OCI-LY7 (cell line): ENCODE results near the gene DQX1.

Experiments used
- EZH2phosphoT487 ChIP-seq: fragments of 200-600 bp; sonication (generic); IDR thresholded peaks from 2 replicates; pipeline ENCODE4 v1.6.1; 2018; ENCODE audit warnings: low read depth, borderline replicate concordance, mild to moderate bottlenecking, mixed run types, antibody characterized with exemption, low read length, moderate library complexity, mixed read lengths
- TF ChIP-seq, protein P1 (sequence below): fragments of 200-600 bp; sonication (generic); conservative IDR thresholded peaks from 2 replicates; pipeline ENCODE4 v1.5.1; 2014; ENCODE audit warnings: mild to moderate bottlenecking, antibody characterized with exemption, low read length, moderate library complexity, mixed read lengths

DNA sequence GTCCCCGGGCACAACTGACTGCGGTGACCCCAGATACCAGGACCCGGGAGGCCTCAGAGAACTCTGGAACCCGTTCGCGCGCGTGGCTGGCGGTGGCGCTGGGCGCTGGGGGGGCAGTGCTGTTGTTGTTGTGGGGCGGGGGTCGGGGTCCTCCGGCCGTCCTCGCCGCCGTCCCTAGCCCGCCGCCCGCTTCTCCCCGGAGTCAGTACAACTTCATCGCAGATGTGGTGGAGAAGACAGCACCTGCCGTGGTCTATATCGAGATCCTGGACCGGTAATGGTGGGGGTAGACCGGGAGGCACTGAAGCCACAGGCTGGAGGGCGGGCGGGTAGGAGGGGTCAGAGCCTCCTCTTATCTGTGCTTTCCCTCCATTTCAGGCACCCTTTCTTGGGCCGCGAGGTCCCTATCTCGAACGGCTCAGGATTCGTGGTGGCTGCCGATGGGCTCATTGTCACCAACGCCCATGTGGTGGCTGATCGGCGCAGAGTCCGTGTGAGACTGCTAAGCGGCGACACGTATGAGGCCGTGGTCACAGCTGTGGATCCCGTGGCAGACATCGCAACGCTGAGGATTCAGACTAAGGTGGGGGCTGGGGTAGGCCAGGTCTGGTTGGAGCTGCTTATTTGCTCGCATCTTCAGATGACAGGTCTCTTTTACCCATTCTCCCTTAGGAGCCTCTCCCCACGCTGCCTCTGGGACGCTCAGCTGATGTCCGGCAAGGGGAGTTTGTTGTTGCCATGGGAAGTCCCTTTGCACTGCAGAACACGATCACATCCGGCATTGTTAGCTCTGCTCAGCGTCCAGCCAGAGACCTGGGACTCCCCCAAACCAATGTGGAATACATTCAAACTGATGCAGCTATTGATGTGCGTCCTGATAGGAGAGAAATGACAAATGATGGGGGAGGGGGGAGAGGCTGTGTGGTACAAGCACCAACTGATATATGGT, 4.5 kb upstream of the DQX1 start:
- TF ChIP-seq, protein P1, sequence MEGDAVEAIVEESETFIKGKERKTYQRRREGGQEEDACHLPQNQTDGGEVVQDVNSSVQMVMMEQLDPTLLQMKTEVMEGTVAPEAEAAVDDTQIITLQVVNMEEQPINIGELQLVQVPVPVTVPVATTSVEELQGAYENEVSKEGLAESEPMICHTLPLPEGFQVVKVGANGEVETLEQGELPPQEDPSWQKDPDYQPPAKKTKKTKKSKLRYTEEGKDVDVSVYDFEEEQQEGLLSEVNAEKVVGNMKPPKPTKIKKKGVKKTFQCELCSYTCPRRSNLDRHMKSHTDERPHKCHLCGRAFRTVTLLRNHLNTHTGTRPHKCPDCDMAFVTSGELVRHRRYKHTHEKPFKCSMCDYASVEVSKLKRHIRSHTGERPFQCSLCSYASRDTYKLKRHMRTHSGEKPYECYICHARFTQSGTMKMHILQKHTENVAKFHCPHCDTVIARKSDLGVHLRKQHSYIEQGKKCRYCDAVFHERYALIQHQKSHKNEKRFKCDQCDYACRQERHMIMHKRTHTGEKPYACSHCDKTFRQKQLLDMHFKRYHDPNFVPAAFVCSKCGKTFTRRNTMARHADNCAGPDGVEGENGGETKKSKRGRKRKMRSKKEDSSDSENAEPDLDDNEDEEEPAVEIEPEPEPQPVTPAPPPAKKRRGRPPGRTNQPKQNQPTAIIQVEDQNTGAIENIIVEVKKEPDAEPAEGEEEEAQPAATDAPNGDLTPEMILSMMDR = no peak
- no peak for TF ChIP-seq EZH2phosphoT487
